Gastroesophageal sphincter (tissue), 4 donors: Measurements from ENCODE around the gene PRR27. TPM values are rescaled to one million over a fixed set of nuclear protein-coding genes. Genes with fewer than 3 reads are reported as not detected.

ENCODE experiments used
- ATAC-seq: fragments of 150-250 bp; one replicate; pipeline ENCODE4 v1.9.1; 2016; ENCODE audit warnings: mild to moderate bottlenecking, moderate library complexity
- H3K27ac ChIP-seq, 4 donors: fragments of 200-600 bp; sonication (generic) in 3 of 4; 1 replicate in 3 of 4; 2 replicates in 1 of 4; pipeline ENCODE4 v1.5.1; 2016 to 2019
- H3K27me3 ChIP-seq: fragments of 200-600 bp; sonication (generic); one replicate; pipeline ENCODE4 v1.5.1; 2019
- H3K36me3 ChIP-seq, 2 donors: fragments of 200-600 bp; sonication (generic); one replicate each; pipeline ENCODE4 v1.5.1; 2019; ENCODE audit warnings: control low read depth in 1 of 2
- H3K4me1 ChIP-seq, 3 donors: fragments of 200-600 bp; sonication (generic); 1 replicate in 2 of 3; 2 replicates in 1 of 3; pipeline ENCODE4 v1.5.1; 2016 to 2019; ENCODE audit warnings: control low read depth in 2 of 3
- H3K4me3 ChIP-seq, 2 donors: fragments of 200-600 bp; sonication (generic); one replicate each; pipeline ENCODE4 v1.5.1; 2019; ENCODE audit warnings: mild to moderate bottlenecking in 1 of 2, moderate library complexity in 1 of 2
- H3K9me3 ChIP-seq, 3 donors: fragments of 200-600 bp; sonication (generic); one replicate each; pipeline ENCODE4 v1.5.1; 2017 to 2019; ENCODE audit warnings: control low read depth in 2 of 3
- EP300 ChIP-seq: sonication (generic); formaldehyde crosslinking; IDR thresholded peaks from one replicate; pipeline ENCODE4 v1.6.1; 2017; ENCODE audit warnings: antibody characterized with exemption, mild to moderate bottlenecking
- POLR2A ChIP-seq, 2 donors: fragments of 450-650 bp; IDR thresholded peaks; one replicate each; pipeline ENCODE4 v1.6.1; 2017; ENCODE audit warnings: antibody characterized with exemption in 2 of 2, mild to moderate bottlenecking in 2 of 2, moderate library complexity in 1 of 2
- POLR2AphosphoS5 ChIP-seq: sonication (generic); formaldehyde crosslinking; IDR thresholded peaks from one replicate; pipeline ENCODE4 v1.6.1; 2017; ENCODE audit warnings: antibody characterized with exemption
- WGBS, 2 donors: methylation state at CpG; one replicate each; pipeline ENCODE4 v1.1.5; 2018; ENCODE audit warnings: low coverage in 1 of 2; 5-methylcytosine and 5-hydroxymethylcytosine counted together
- total RNA-seq, 4 donors: library from RNA; depleted of rRNA; stranded (reverse); fragments of >200 nt; gene quantifications; one replicate each; pipeline ENCODE4 v1.1.0, GENCODE V29; 2016
- TF ChIP-seq, protein P1 (sequence below), 4 experiments: fragments of 200-600 bp in 2 of 4; fragments of 450-650 bp in 2 of 4; sonication (generic) in 1 of 4; IDR thresholded peaks; one replicate each; pipeline ENCODE4 v1.5.1; 2017 to 2019; ENCODE audit warnings: antibody characterized with exemption in 4 of 4, mild to moderate bottlenecking in 2 of 4, moderate library complexity in 2 of 4

The PRR27 gene
- total RNA-seq, 4 donors from 2014 or later = not detected

DNA sequence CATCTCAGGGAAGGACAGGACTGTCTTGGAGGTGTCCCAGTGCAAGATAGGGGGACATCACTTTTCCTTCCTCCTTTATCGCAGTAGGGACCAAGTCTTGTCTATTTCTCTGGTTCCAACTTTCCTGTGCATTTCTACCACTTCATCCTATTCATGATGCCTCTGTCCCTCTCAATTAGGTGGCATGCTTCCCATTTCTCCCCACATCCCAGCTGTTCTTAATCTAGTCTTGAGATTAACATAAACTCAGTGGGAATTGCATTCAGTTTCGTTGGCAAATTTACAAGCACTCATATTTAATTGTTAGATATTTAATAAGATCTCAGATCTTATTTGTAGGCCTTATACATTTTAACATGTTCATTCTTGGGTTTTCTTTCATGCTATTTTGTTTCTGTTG is 25.8 kb downstream of the PRR27 start:
- Histone ChIP-seq H3K36me3 (no peaks in the 10 kb centered on the region), H3K27me3 (no peaks in the 10 kb centered on the region), H3K4me3 (no peak overlapping the region), H3K4me1 (no peaks in the 10 kb centered on the region), H3K27ac (no peak overlapping the region), H3K9me3 (no peaks in the 10 kb centered on the region)
- WGBS, 2 donors = 50 to 65% methylated on average over 2 of the region's 2 CpGs
- ATAC-seq = no peak
- TF ChIP-seq POLR2A (IDR thresholded peaks at IDR 0.05) (no peak), EP300 (no peak), POLR2AphosphoS5 (no peak)
- TF ChIP-seq, protein P1, sequence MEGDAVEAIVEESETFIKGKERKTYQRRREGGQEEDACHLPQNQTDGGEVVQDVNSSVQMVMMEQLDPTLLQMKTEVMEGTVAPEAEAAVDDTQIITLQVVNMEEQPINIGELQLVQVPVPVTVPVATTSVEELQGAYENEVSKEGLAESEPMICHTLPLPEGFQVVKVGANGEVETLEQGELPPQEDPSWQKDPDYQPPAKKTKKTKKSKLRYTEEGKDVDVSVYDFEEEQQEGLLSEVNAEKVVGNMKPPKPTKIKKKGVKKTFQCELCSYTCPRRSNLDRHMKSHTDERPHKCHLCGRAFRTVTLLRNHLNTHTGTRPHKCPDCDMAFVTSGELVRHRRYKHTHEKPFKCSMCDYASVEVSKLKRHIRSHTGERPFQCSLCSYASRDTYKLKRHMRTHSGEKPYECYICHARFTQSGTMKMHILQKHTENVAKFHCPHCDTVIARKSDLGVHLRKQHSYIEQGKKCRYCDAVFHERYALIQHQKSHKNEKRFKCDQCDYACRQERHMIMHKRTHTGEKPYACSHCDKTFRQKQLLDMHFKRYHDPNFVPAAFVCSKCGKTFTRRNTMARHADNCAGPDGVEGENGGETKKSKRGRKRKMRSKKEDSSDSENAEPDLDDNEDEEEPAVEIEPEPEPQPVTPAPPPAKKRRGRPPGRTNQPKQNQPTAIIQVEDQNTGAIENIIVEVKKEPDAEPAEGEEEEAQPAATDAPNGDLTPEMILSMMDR (IDR thresholded peaks at IDR 0.05) = no peak

DNA sequence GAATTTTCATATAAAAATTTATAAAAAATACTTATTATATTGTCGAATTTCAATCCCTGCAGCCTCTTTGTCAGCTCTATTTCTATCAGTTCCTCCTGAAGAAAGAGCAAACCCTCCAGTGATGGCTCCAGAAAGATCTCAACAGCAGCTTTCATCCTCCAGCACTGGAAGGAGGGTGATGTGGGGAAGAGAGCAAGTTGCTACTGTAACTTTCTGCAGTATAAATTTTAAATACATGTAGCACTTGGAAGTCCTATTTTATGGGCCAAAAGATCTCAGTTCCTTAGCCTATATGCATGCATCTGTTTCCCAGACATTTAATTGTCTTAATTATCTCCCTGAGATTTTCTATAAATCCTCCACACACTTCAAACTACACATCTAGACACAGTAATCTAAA is 27.8 kb downstream of the PRR27 start:
- ATAC-seq = no peak
- 43 to 52% methylated on average over 1 of the region's 1 CpG for WGBS, 2 donors

DNA sequence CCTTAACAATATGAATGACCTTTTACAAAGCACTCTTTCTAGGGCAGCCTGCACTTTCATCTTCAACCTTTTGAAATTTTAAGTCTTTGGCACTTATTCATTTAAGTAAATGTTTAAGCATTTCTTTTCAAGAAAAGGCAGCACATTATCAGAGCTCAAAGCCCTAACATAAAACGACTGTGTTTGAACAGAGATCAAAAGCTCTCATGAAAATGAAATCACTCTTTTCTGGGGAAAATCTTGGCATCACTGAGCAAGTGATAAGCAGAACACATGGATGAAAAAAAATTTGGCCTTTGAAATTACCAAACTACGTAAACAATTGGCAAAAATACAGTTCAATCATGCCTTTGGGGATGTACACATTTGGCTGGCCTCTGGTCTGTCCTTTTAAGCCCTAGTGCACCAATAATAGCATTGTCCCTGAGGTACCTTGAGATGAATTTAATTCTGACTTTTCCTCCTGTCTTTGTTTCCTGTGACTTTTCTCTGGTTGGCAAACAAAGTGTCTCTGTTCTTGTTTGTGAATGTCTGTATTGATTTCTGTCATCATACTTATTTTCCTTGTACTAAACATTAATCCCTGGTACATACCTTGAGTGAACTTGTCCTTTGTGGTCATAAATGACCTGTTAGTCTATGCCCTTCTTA is 28.6 kb downstream of the PRR27 start:
- Histone ChIP-seq H3K36me3 (no peaks in the 10 kb centered on the region), H3K9me3 (no peaks in the 10 kb centered on the region), H3K27me3 (no peaks in the 10 kb centered on the region), H3K4me1 (no peaks in the 10 kb centered on the region), H3K4me3 (no peak overlapping the region), H3K27ac (no peak overlapping the region)
- TF ChIP-seq POLR2AphosphoS5 = no peak
- no peak for TF ChIP-seq EP300
- TF ChIP-seq, protein P1 (IDR thresholded peaks at IDR 0.05) = no peak
- no peak for TF ChIP-seq POLR2A (IDR thresholded peaks at IDR 0.05)
- 18 to 30% methylated on average over 2 of the region's 2 CpGs for WGBS, 2 donors
- ATAC-seq = no peak

More for the DNA sequence above, 27.8 kb downstream of the PRR27 start:
- no peak overlapping the region for H3K4me3 ChIP-seq
- no peaks in the 10 kb centered on the region for H3K4me1 ChIP-seq
- TF ChIP-seq EP300 (no peak), POLR2A (IDR thresholded peaks at IDR 0.05) (no peak), POLR2AphosphoS5 (no peak)
- TF ChIP-seq, protein P1 (IDR thresholded peaks at IDR 0.05) = no peak
- no peak overlapping the region for H3K27ac ChIP-seq
- no peaks in the 10 kb centered on the region for H3K9me3 ChIP-seq
- H3K27me3 ChIP-seq = no peaks in the 10 kb centered on the region
- H3K36me3 ChIP-seq = no peaks in the 10 kb centered on the region

DNA sequence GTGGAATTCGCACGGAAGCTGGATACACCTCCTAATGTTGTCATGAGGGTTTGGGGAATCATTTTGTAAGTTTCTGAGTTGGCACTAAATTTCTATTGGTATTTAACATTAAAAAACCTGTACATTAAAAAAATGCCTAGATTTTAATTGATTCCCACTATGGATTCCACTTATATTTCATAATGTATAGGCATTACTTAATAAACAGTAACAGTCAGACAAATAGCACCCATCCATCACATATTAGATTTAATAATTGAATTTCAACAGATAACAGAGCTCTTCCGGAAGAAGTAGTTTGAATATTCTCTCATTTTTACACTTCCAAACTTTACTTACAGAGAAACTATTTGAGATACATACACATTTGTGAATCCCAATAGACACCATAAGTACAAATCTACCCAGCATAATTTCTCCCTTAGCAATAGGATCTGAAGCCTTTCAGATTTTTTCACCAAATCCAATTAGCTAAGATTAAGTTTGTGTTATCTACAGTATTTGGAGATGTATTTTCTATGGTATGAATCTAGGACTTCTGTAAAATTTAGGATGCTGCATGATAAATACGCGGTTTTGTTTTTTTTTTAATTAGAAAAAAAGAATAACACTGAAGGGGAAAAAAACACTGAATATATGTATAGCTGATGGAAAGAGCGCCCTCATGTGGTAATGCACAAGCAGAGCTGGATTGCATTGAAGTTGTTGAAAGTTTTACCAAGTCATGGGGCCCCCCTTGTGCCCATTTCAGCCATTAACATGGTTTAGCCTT is 29.3 kb downstream of the PRR27 start:
- Histone ChIP-seq H3K36me3 (no peaks in the 10 kb centered on the region), H3K27ac (no peak overlapping the region), H3K27me3 (no peaks in the 10 kb centered on the region), H3K4me3 (no peak overlapping the region), H3K9me3 (no peaks in the 10 kb centered on the region), H3K4me1 (no peaks in the 10 kb centered on the region)
- TF ChIP-seq, protein P1 (IDR thresholded peaks at IDR 0.05) = peak in 1 of 4 experiments; percentile 37
- TF ChIP-seq POLR2AphosphoS5 = no peak
- WGBS, 2 donors = 62 to 63% methylated on average over 6 of the region's 6 CpGs
- ATAC-seq = no peak

- no peak for ATAC-seq
- TF ChIP-seq POLR2AphosphoS5 (no peak), EP300 (no peak)
- TF ChIP-seq, protein P1 (IDR thresholded peaks at IDR 0.05) = peak in 1 of 4 experiments; percentile 5
- H3K36me3 ChIP-seq = no peaks in the 10 kb centered on the region
- H3K4me1 ChIP-seq = no peaks in the 10 kb centered on the region
- no peaks in the 10 kb centered on the region for H3K9me3 ChIP-seq
- 75 to 78% methylated on average over 1 of the region's 1 CpG for WGBS, 2 donors
- H3K27me3 ChIP-seq = no peaks in the 10 kb centered on the region
- no peak overlapping the region for H3K27ac ChIP-seq
- H3K4me3 ChIP-seq = no peak overlapping the region
Observed at GRCh38 chr4:70183940-70184246, 29.9 kb downstream of the PRR27 start.
